T-cell (primary cell): Measurements from ENCODE around the gene GP2. TPM values are rescaled to one million over a fixed set of nuclear protein-coding genes. Genes with fewer than 3 reads are reported as not detected.

Experiments used
- ATAC-seq, 4 experiments: fragments of 200-7000 bp in 3 of 4; fragments of 150-1000 bp in 1 of 4; cut with Tn5 transposase; replicated peaks in 1 of 4; 1 replicate in 3 of 4; 2 replicates in 1 of 4; pipeline ENCODE4 v1.10.0; 2021; ENCODE audit warnings: moderate library complexity in 3 of 4, mild to moderate bottlenecking in 2 of 4, moderate number of reproducible peaks in 1 of 4
- CTCF ChIA-PET, 2 donors: fragments of 300-600 bp; sonication (Branson Sonifier 250); formaldehyde crosslinking; loops; one replicate each; lab custom pipeline; 2022; ENCODE audit warnings: antibody characterized with exemption in 2 of 2; lab: Charles Lee
- POLR2A ChIA-PET, 2 donors: fragments of 300-600 bp; sonication (Branson Sonifier 250); formaldehyde crosslinking; loops; one replicate each; lab custom pipeline; 2022; ENCODE audit warnings: antibody characterized with exemption in 2 of 2; lab: Charles Lee
- DNase-seq, 35 experiments: peaks; one replicate each; pipeline versions ENCODE4 v3.0.0 to v3.0.0-alpha.2; 2013 to 2023
- H3K27ac ChIP-seq: one replicate; pipeline ENCODE4 v1.5.1; 2013; ENCODE audit warnings: low read length
- H3K27me3 ChIP-seq, 2 experiments: replicated peaks in 1 of 2; 1 replicate in 1 of 2; 2 replicates in 1 of 2; pipeline versions ENCODE4 v1.6.1 to v1.7.0; 2013; ENCODE audit warnings: low read length in 1 of 2, mixed read lengths in 1 of 2; ENCODE audit not compliant: control insufficient read depth in 2 of 2, insufficient read depth in 2 of 2; ENCODE audit errors: extremely low read depth in 1 of 2
- H3K36me3 ChIP-seq, 2 donors: 1 replicate in 1 of 2; 2 replicates in 1 of 2; pipeline versions ENCODE4 v1.6.1 to v1.7.0; 2013; ENCODE audit warnings: low read length in 1 of 2; ENCODE audit not compliant: control insufficient read depth in 2 of 2, insufficient read depth in 1 of 2; ENCODE audit errors: extremely low read depth in 1 of 2
- H3K4me1 ChIP-seq, 2 experiments: 1 replicate in 1 of 2; 2 replicates in 1 of 2; pipeline versions ENCODE4 v1.6.1 to v1.7.0; 2013; ENCODE audit warnings: low read length in 2 of 2, mixed read lengths in 1 of 2; ENCODE audit not compliant: insufficient read depth in 2 of 2, control insufficient read depth in 1 of 2; ENCODE audit errors: extremely low read depth in 1 of 2
- H3K4me3 ChIP-seq, 2 donors: 1 replicate in 1 of 2; 2 replicates in 1 of 2; pipeline versions ENCODE4 v1.5.1 to v1.7.0; 2013; ENCODE audit warnings: mild to moderate bottlenecking in 2 of 2, low read length in 1 of 2, moderate library complexity in 1 of 2; ENCODE audit not compliant: control insufficient read depth in 1 of 2; ENCODE audit errors: extremely low read depth in 1 of 2
- H3K9me3 ChIP-seq: 2 replicates; pipeline ENCODE4 v1.7.0; 2013
- H3K27ac Mint-ChIP-seq, 2 donors: one replicate each; pipeline ENCODE4 v1.8.0; 2020 to 2021; ENCODE audit warnings: mild to moderate bottlenecking in 2 of 2, mixed read lengths in 2 of 2
- H3K27me3 Mint-ChIP-seq, 2 donors: one replicate each; pipeline ENCODE4 v1.8.0; 2021 to 2022; ENCODE audit warnings: mixed read lengths in 2 of 2
- H3K36me3 Mint-ChIP-seq: one replicate; pipeline ENCODE4 v1.8.0; 2021; ENCODE audit warnings: mixed read lengths
- H3K4me1 Mint-ChIP-seq, 3 donors: one replicate each; pipeline ENCODE4 v1.8.0; 2020 to 2022; ENCODE audit warnings: mixed read lengths in 3 of 3, mild to moderate bottlenecking in 1 of 3
- H3K4me3 Mint-ChIP-seq, 3 donors: one replicate each; pipeline ENCODE4 v1.8.0; 2020 to 2022; ENCODE audit warnings: mild to moderate bottlenecking in 3 of 3, mixed read lengths in 3 of 3, moderate library complexity in 3 of 3
- H3K9me3 Mint-ChIP-seq, 3 donors: one replicate each; pipeline ENCODE4 v1.8.0; 2020 to 2022; ENCODE audit warnings: mixed read lengths in 3 of 3
- WGBS: methylation state at CpG from one replicate; pipeline ENCODE4 v1.1.5; 2013; ENCODE audit warnings: missing lambda C conversion rate; ENCODE audit not compliant: insufficient coverage; 5-methylcytosine and 5-hydroxymethylcytosine counted together
- total RNA-seq, 35 experiments: library from RNA in 6 of 35; stranded (reverse) in 6 of 35; fragments of 120-200 nt in 1 of 35; gene quantifications; one replicate each; pipeline versions ENCODE4 v1.2.1 to v1.2.4 and lab custom pipeline; 2013 to 2026

GP2 gene
- total RNA-seq, 5 donors from 2014 or later (not counting 1 experiment from before 2014, with no cell fraction given), result 12.0 to 13.3 (median 12.1) TPM; not detected in 2

DNA sequence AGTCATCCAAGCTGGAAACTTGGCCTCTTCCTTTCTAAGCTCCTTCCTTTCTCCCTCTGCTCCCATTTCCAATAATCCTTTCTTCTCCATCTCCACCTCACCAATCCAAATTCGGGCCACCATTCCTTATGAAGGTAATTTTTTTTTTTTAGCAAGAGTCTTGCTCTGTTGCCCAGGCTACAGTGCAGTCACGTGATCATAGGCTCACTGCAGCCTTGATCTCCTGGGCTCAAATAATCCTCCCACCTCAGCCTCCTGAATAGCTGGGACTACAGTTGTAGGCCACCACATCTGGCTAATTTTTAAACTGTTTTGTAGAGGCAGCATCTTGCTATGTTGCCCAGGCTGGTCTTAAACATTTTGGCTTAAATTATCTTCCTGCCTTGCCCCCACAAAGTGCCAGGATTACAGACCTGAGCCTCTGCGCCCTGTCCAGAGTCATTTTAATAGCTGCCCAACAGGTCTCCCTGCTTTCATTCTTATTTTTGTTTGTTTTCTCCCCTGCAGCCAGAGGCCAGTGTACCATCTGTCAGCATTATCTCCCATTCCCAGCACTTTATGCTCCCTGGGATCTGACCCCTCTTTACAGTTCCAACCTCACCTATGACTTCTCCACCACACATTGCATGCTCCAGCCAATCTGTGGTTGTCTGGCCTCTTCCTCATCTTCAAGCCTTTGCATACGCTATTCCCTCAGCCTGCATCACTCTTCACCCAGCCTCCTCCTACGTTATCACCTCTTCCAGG is 2.3 kb upstream of the GP2 start:
- H3K36me3 ChIP-seq, result no peaks in the 10 kb centered on the region
- H3K4me3 ChIP-seq, result no peak overlapping the region
- H3K4me1 ChIP-seq, result no peaks in the 10 kb centered on the region
- Mint-ChIP-seq H3K4me1 (no peaks in the 10 kb centered on the region), H3K27ac (no peak overlapping the region), H3K27me3 (peaks cover 0 to 3% of the 10 kb centered on the region in 2 donors), H3K36me3 (no peaks in the 10 kb centered on the region), H3K9me3 (peaks cover 0 to 3% (median 0%) of the 10 kb centered on the region in 3 donors), H3K4me3 (no peak overlapping the region)
- WGBS, result 70% methylated on average over 2 of the region's 5 CpGs
- DNase-seq (no peak), ATAC-seq (no peak)
- no peaks in the 10 kb centered on the region for H3K27me3 ChIP-seq
- H3K27ac ChIP-seq, result no peak overlapping the region
- ChIA-PET CTCF (no interaction called here), POLR2A (no interaction called here)
- H3K9me3 ChIP-seq, result no peaks in the 10 kb centered on the region

- Mint-ChIP-seq H3K27ac (no peak overlapping the region), H3K4me1 (no peaks in the 10 kb centered on the region), H3K36me3 (no peaks in the 10 kb centered on the region), H3K27me3 (no peaks in the 10 kb centered on the region), H3K4me3 (no peak overlapping the region), H3K9me3 (peaks cover 0 to 3% (median 0%) of the 10 kb centered on the region in 3 donors)
- peaks cover 0 to 6% of the 10 kb centered on the region in 2 experiments for H3K27me3 ChIP-seq
- H3K4me3 ChIP-seq, result no peak overlapping the region
- H3K9me3 ChIP-seq, result no peaks in the 10 kb centered on the region
- no peaks in the 10 kb centered on the region for H3K4me1 ChIP-seq
- DNase-seq (no peak), ATAC-seq (no peak)
- H3K36me3 ChIP-seq, result no peaks in the 10 kb centered on the region
- no peak overlapping the region for H3K27ac ChIP-seq
- POLR2A ChIA-PET, result no interaction called here
- WGBS, result 66% methylated on average over 3 of the region's 3 CpGs
- CTCF ChIA-PET, result no interaction called here
Observed at GRCh38 chr16:20326321-20326720, 992 bp downstream of the GP2 start.

DNA sequence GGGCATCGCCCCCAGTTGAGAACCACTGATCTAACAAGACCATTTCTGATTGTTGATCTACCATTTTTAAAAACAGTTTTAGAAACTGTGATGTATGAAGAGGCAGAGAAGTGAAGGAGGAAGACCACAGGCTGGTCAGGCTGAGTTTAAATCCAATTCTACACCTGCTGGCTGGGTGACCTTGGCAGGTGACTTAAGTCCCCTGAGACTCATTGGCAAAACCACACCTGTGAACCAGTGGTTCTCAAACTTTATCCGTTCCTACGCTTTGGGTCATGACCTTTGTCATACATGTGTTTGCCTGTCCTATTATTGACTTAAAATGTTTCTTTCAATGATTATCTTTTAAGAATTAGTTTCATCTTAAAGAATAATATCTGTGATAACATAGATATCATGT is 2.3 kb downstream of the GP2 start:
- H3K4me1 Mint-ChIP-seq, result no peaks in the 10 kb centered on the region

DNA sequence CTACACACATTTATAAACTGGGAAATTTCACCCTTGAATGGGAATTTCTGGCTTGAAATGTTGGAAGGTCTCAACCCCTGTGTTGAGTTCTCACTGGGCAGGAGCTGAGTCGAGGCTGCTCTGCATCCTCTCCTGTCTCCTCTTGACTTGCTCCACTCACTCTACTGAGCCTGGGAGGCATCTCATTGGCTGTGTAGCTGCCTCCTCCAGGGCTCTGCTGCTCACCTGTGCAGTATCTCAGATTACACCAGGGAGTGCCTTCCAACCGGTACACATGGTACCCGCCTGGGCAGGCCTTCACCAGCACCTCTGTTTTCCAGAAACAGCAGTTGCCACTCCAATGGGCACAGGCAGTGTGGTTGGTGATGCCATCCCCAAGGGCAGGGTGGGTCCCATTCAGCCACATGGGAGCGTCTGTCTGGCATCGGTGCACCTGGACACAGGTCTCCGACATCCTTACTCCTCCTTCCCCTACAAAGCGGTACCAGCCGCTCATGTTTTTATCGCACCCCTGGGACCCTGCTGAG is 3.7 kb downstream of the GP2 start:
- H3K4me1 ChIP-seq, result no peaks in the 10 kb centered on the region
- H3K27me3 ChIP-seq, result peaks cover 0 to 6% of the 10 kb centered on the region in 2 experiments
- 71% methylated on average over 4 of the region's 9 CpGs for WGBS
- Mint-ChIP-seq H3K9me3 (no peaks in the 10 kb centered on the region), H3K36me3 (no peaks in the 10 kb centered on the region), H3K27me3 (no peaks in the 10 kb centered on the region), H3K4me1 (no peaks in the 10 kb centered on the region), H3K27ac (no peak overlapping the region), H3K4me3 (no peak overlapping the region)
- ChIA-PET POLR2A (no interaction called here), CTCF (no interaction called here)
- H3K36me3 ChIP-seq, result no peaks in the 10 kb centered on the region
- H3K27ac ChIP-seq, result no peak overlapping the region
- no peak overlapping the region for H3K4me3 ChIP-seq
- DNase-seq (no peak), ATAC-seq (no peak)
- H3K9me3 ChIP-seq, result no peaks in the 10 kb centered on the region

More for the DNA sequence above, 2.3 kb downstream of the GP2 start:
- H3K4me3 ChIP-seq, result no peak overlapping the region
- H3K4me3 Mint-ChIP-seq, result no peak overlapping the region
- ChIA-PET CTCF (no interaction called here), POLR2A (no interaction called here)
- H3K27ac Mint-ChIP-seq, result no peak overlapping the region
- H3K9me3 ChIP-seq, result no peaks in the 10 kb centered on the region
- H3K36me3 Mint-ChIP-seq, result no peaks in the 10 kb centered on the region
- H3K36me3 ChIP-seq, result no peaks in the 10 kb centered on the region
- H3K27me3 Mint-ChIP-seq, result no peaks in the 10 kb centered on the region
- ATAC-seq, result no peak
- H3K9me3 Mint-ChIP-seq, result peaks cover 0 to 3% (median 0%) of the 10 kb centered on the region in 3 donors
- H3K27ac ChIP-seq, result no peak overlapping the region
- WGBS, result no CpG with 5 or more reads among the region's 3 CpGs
- peaks cover 0 to 6% of the 10 kb centered on the region in 2 experiments for H3K27me3 ChIP-seq
- H3K4me1 ChIP-seq, result no peaks in the 10 kb centered on the region
- no peak for DNase-seq

GRCh38 chr16:20322696-20323095 is 4.6 kb downstream of the GP2 start:
- Mint-ChIP-seq H3K4me1 (no peaks in the 10 kb centered on the region), H3K27ac (no peak overlapping the region), H3K36me3 (no peaks in the 10 kb centered on the region), H3K27me3 (no peaks in the 10 kb centered on the region), H3K4me3 (no peak overlapping the region), H3K9me3 (no peaks in the 10 kb centered on the region)
- Histone ChIP-seq H3K27ac (no peak overlapping the region), H3K27me3 (peaks cover 0 to 6% of the 10 kb centered on the region in 2 experiments), H3K36me3 (no peaks in the 10 kb centered on the region), H3K4me1 (no peaks in the 10 kb centered on the region), H3K4me3 (no peak overlapping the region), H3K9me3 (no peaks in the 10 kb centered on the region)
- ChIA-PET CTCF (no interaction called here), POLR2A (no interaction called here)
- DNase-seq (no peak), ATAC-seq (no peak)
- 100% methylated on average over 2 of the region's 4 CpGs for WGBS

- no peak overlapping the region for H3K4me3 Mint-ChIP-seq
- H3K9me3 ChIP-seq, result no peaks in the 10 kb centered on the region
- WGBS, result 78% methylated on average over 1 of the region's 1 CpG
- peaks cover under 1 to 1% of the 10 kb centered on the region in 2 donors for H3K27me3 Mint-ChIP-seq
- no peaks in the 10 kb centered on the region for H3K4me1 Mint-ChIP-seq
- H3K27me3 ChIP-seq, result peaks cover 0 to 6% of the 10 kb centered on the region in 2 experiments
- CTCF ChIA-PET, result no interaction called here
- H3K9me3 Mint-ChIP-seq, result no peaks in the 10 kb centered on the region
- ATAC-seq (no peak), DNase-seq (no peak)
- no peaks in the 10 kb centered on the region for H3K36me3 Mint-ChIP-seq
- no peaks in the 10 kb centered on the region for H3K4me1 ChIP-seq
- no peaks in the 10 kb centered on the region for H3K36me3 ChIP-seq
- H3K4me3 ChIP-seq, result no peak overlapping the region
- no peak overlapping the region for H3K27ac Mint-ChIP-seq
- H3K27ac ChIP-seq, result no peak overlapping the region
- POLR2A ChIA-PET, result no interaction called here
Observed at GRCh38 chr16:20321671-20322070, 5.6 kb downstream of the GP2 start.
